ENCODE data around the gene HSPB8.
A peak's percentile ranks its signal among the peaks of the same experiment; 100 is the strongest.

HSPB8 gene

DNA sequence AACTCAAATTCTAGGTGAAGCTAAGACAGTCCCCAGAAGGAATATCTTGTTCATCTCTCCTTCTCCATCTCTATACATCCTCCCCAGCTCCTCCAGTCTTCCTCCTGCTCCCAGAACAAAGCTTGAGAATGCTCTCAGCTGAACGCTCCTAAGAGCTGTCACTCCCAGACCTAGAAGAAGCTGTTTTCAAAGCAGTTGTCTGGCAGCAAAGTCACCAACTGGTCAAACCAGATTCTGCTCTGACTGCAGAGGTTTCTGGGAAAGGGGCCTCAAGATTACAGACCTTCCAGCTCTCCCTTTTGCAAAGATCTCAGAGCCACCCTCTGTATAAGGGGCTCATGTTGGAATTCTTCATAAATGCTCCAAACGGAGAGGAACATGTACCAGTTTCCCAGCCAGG is 9.6 kb upstream of the HSPB8 start:
- no peak overlapping the region for H2AFZ ChIP-seq (ENCODE audit: low read depth, low read length)
- peaks cover 17 to 46% of the 10 kb centered on the region in 2 experiments for H3K27me3 ChIP-seq (ENCODE audit: control insufficient read depth in 1 of 2, insufficient read depth in 1 of 2, low read length in 2 of 2)
- H3K9me3 ChIP-seq (ENCODE audit: control insufficient read depth, low read length) = no peaks in the 10 kb centered on the region
- H3K4me1 ChIP-seq (ENCODE audit: control insufficient read depth, insufficient read depth, low read depth, low read length) = peaks cover 2% of the 10 kb centered on the region
- no peak overlapping the region for H3K4me2 ChIP-seq (ENCODE audit: low read length, poor library complexity, severe bottlenecking)
- no peak overlapping the region for H3K9ac ChIP-seq (ENCODE audit: low read length)
- no peak overlapping the region for H4K91ac ChIP-seq (ENCODE audit: low read length)
- no peak overlapping the region for H2BK5ac ChIP-seq (ENCODE audit: low read depth, low read length, poor library complexity, severe bottlenecking)
- no peak overlapping the region for H3K4me3 ChIP-seq (ENCODE audit: insufficient read depth in 1 of 2, low read depth in 1 of 2, low read length in 2 of 2)
- no peak overlapping the region for H3K4ac ChIP-seq (ENCODE audit: low read depth in 1 of 2, low read length in 2 of 2)
- no peak for DNase-seq
- H3K23ac ChIP-seq (ENCODE audit: low read length in 2 of 2) = no peak overlapping the region
- no peak overlapping the region for H3K27ac ChIP-seq (ENCODE audit: low read length, poor library complexity, severe bottlenecking)
- H2BK120ac ChIP-seq (ENCODE audit: low read depth, low read length) = no peak overlapping the region
- no peaks in the 10 kb centered on the region for H3K36me3 ChIP-seq (ENCODE audit: control insufficient read depth in 1 of 2, insufficient read depth in 2 of 2, low read depth in 1 of 2, low read length in 2 of 2)
- no peak overlapping the region for H3K18ac ChIP-seq (ENCODE audit: low read depth in 1 of 2, low read length in 2 of 2)
- no peak overlapping the region for H2BK12ac ChIP-seq (ENCODE audit: low read length in 2 of 2)
- H2AK5ac ChIP-seq (ENCODE audit: low read length, severe bottlenecking) = no peak overlapping the region
- H4K8ac ChIP-seq (ENCODE audit: low read length) = no peak overlapping the region
- H3K14ac ChIP-seq (ENCODE audit: low read length in 2 of 2) = no peak overlapping the region
- no peaks in the 10 kb centered on the region for H3K79me1 ChIP-seq (replicated peaks; ENCODE audit: low read length, poor library complexity, severe bottlenecking)
- 85% methylated on average over 2 of the region's 2 CpGs for WGBS
- H2BK15ac ChIP-seq (ENCODE audit: low read depth, poor library complexity, severe bottlenecking) = no peak overlapping the region

DNA sequence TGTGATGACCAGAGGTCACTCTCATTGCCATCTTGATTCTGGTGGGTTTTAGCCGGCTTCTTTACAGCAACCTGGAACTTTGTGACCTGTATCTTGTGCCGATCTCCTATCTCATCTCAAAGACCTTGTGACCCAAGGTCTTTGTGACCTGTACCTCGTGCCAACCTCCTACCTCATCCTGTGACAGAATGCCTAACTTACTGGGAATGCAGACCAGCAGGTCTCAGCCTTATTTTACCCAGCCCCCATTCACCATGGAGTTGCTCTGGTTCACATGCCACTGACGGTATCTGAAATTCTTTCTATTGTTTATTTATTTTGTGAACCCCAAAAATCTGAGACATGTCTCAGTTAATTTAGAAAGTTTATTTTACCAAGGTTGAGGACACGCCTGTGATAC is 7.4 kb upstream of the HSPB8 start:
- peaks cover 10% of the 10 kb centered on the region for H3K4me1 ChIP-seq (ENCODE audit: control insufficient read depth, insufficient read depth, low read depth, low read length)
- WGBS = 79% methylated on average over 4 of the region's 5 CpGs

DNA sequence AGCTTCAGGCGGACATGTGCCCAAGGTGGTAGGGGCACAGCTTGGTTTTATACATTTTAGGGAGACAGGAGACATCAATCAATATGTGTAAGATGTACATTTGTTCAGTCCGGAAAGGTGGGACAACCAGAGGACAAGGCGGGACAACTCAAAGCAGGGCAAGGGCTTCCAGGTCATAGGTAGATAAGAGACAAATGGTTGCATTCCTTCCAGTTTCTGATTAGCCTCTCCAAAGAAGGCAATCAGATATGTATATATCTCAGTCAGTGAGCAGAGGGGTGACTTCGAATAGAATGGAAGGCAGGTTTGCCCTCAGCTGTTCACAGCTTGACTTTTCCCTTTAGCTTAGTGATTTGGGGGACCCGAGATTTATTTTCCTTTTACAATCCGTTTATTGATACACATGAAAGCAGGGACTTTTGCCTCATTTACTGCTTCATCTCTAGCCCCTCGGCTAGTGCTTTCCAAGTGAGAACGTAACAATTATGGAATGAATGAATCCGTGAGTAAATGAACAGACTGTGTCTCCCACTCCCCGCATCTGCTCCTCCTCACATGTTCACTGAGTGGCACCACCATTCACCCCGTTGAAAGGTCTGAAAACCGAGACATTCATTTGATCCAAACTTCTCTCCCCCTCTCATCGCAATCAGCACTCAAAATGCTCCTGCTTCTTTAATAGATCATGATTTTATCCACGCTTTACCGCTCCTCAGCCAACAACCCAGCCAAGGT is 6.9 kb upstream of the HSPB8 start:
- DNase-seq = no peak

More for the DNA sequence above, 7.4 kb upstream of the HSPB8 start:
- no peaks in the 10 kb centered on the region for H3K36me3 ChIP-seq (ENCODE audit: control insufficient read depth in 1 of 2, insufficient read depth in 2 of 2, low read depth in 1 of 2, low read length in 2 of 2)
- H3K4ac ChIP-seq (ENCODE audit: low read depth in 1 of 2, low read length in 2 of 2) = no peak overlapping the region
- peaks cover 10 to 29% of the 10 kb centered on the region in 2 experiments for H3K27me3 ChIP-seq (ENCODE audit: control insufficient read depth in 1 of 2, insufficient read depth in 1 of 2, low read length in 2 of 2)
- no peak overlapping the region for H2AFZ ChIP-seq (ENCODE audit: low read depth, low read length)
- H2BK120ac ChIP-seq (ENCODE audit: low read depth, low read length) = no peak overlapping the region
- no peak overlapping the region for H3K4me2 ChIP-seq (ENCODE audit: low read length, poor library complexity, severe bottlenecking)
- no peaks in the 10 kb centered on the region for H3K9me3 ChIP-seq (ENCODE audit: control insufficient read depth, low read length)
- no peak overlapping the region for H2BK15ac ChIP-seq (ENCODE audit: low read depth, poor library complexity, severe bottlenecking)
- H3K4me3 ChIP-seq (ENCODE audit: insufficient read depth in 1 of 2, low read depth in 1 of 2, low read length in 2 of 2) = no peak overlapping the region
- no peak for DNase-seq
- H3K14ac ChIP-seq (ENCODE audit: low read length in 2 of 2) = no peak overlapping the region
- H3K9ac ChIP-seq (ENCODE audit: low read length) = no peak overlapping the region
- no peak overlapping the region for H2BK12ac ChIP-seq (ENCODE audit: low read length in 2 of 2)
- no peak overlapping the region for H3K18ac ChIP-seq (ENCODE audit: low read depth in 1 of 2, low read length in 2 of 2)
- H3K27ac ChIP-seq (ENCODE audit: low read length, poor library complexity, severe bottlenecking) = no peak overlapping the region
- H2AK5ac ChIP-seq (ENCODE audit: low read length, severe bottlenecking) = no peak overlapping the region
- H3K23ac ChIP-seq (ENCODE audit: low read length in 2 of 2) = no peak overlapping the region
- H3K79me1 ChIP-seq (replicated peaks; ENCODE audit: low read length, poor library complexity, severe bottlenecking) = no peaks in the 10 kb centered on the region
- H4K8ac ChIP-seq (ENCODE audit: low read length) = no peak overlapping the region
- no peak overlapping the region for H4K91ac ChIP-seq (ENCODE audit: low read length)
- H2BK5ac ChIP-seq (ENCODE audit: low read depth, low read length, poor library complexity, severe bottlenecking) = no peak overlapping the region

GRCh38 chr12:119175081-119175480 is 3.6 kb upstream of the HSPB8 start:
- no peak for DNase-seq

More for the DNA sequence above, 6.9 kb upstream of the HSPB8 start:
- Histone ChIP-seq H2BK5ac (ENCODE audit: low read depth, low read length, poor library complexity, severe bottlenecking) (no peak overlapping the region), H2AFZ (ENCODE audit: low read depth, low read length) (no peak overlapping the region), H3K23ac (ENCODE audit: low read length in 2 of 2) (no peak overlapping the region), H3K4me3 (ENCODE audit: insufficient read depth in 1 of 2, low read depth in 1 of 2, low read length in 2 of 2) (no peak overlapping the region), H3K27me3 (ENCODE audit: control insufficient read depth in 1 of 2, insufficient read depth in 1 of 2, low read length in 2 of 2) (peaks cover 7 to 24% of the 10 kb centered on the region in 2 experiments), H3K9ac (ENCODE audit: low read length) (no peak overlapping the region), H3K27ac (ENCODE audit: low read length, poor library complexity, severe bottlenecking) (no peak overlapping the region), H2AK5ac (ENCODE audit: low read length, severe bottlenecking) (no peak overlapping the region), H2BK12ac (ENCODE audit: low read length in 2 of 2) (no peak overlapping the region), H3K14ac (ENCODE audit: low read length in 2 of 2) (no peak overlapping the region), H3K36me3 (ENCODE audit: control insufficient read depth in 1 of 2, insufficient read depth in 2 of 2, low read depth in 1 of 2, low read length in 2 of 2) (no peaks in the 10 kb centered on the region), H3K18ac (ENCODE audit: low read depth in 1 of 2, low read length in 2 of 2) (no peak overlapping the region), H4K8ac (ENCODE audit: low read length) (no peak overlapping the region), H3K4me1 (ENCODE audit: control insufficient read depth, insufficient read depth, low read depth, low read length) (peaks cover 13% of the 10 kb centered on the region), H3K4me2 (ENCODE audit: low read length, poor library complexity, severe bottlenecking) (no peak overlapping the region), H2BK120ac (ENCODE audit: low read depth, low read length) (no peak overlapping the region), H2BK15ac (ENCODE audit: low read depth, poor library complexity, severe bottlenecking) (no peak overlapping the region), H3K79me1 (replicated peaks; ENCODE audit: low read length, poor library complexity, severe bottlenecking) (no peaks in the 10 kb centered on the region), H3K4ac (ENCODE audit: low read depth in 1 of 2, low read length in 2 of 2) (no peak overlapping the region), H4K91ac (ENCODE audit: low read length) (no peak overlapping the region), H3K9me3 (ENCODE audit: control insufficient read depth, low read length) (no peaks in the 10 kb centered on the region)
- WGBS = 90% methylated on average over 15 of the region's 15 CpGs

More at GRCh38 chr12:119175081-119175480, 3.6 kb upstream of the HSPB8 start:
- Histone ChIP-seq H3K4me3 (ENCODE audit: insufficient read depth in 1 of 2, low read depth in 1 of 2, low read length in 2 of 2) (no peak overlapping the region), H2BK120ac (ENCODE audit: low read depth, low read length) (no peak overlapping the region), H3K4ac (ENCODE audit: low read depth in 1 of 2, low read length in 2 of 2) (no peak overlapping the region), H3K9me3 (ENCODE audit: control insufficient read depth, low read length) (no peaks in the 10 kb centered on the region), H3K23ac (ENCODE audit: low read length in 2 of 2) (no peak overlapping the region), H4K8ac (ENCODE audit: low read length) (no peak overlapping the region), H3K79me1 (replicated peaks; ENCODE audit: low read length, poor library complexity, severe bottlenecking) (peaks cover 3% of the 10 kb centered on the region), H2BK5ac (ENCODE audit: low read depth, low read length, poor library complexity, severe bottlenecking) (no peak overlapping the region), H4K91ac (ENCODE audit: low read length) (no peak overlapping the region), H2AFZ (ENCODE audit: low read depth, low read length) (no peak overlapping the region), H3K18ac (ENCODE audit: low read depth in 1 of 2, low read length in 2 of 2) (peak overlapping the region in 1 of 2 experiments; percentile 6), H3K36me3 (ENCODE audit: control insufficient read depth in 1 of 2, insufficient read depth in 2 of 2, low read depth in 1 of 2, low read length in 2 of 2) (no peaks in the 10 kb centered on the region), H2AK5ac (ENCODE audit: low read length, severe bottlenecking) (no peak overlapping the region), H3K27ac (ENCODE audit: low read length, poor library complexity, severe bottlenecking) (no peak overlapping the region), H3K27me3 (ENCODE audit: control insufficient read depth in 1 of 2, insufficient read depth in 1 of 2, low read length in 2 of 2) (peaks cover 0 to 7% of the 10 kb centered on the region in 2 experiments), H3K9ac (ENCODE audit: low read length) (no peak overlapping the region), H2BK15ac (ENCODE audit: low read depth, poor library complexity, severe bottlenecking) (no peak overlapping the region), H3K4me1 (ENCODE audit: control insufficient read depth, insufficient read depth, low read depth, low read length) (peaks cover 24% of the 10 kb centered on the region), H2BK12ac (ENCODE audit: low read length in 2 of 2) (peak overlapping the region in 1 of 2 experiments; percentile 6), H3K4me2 (ENCODE audit: low read length, poor library complexity, severe bottlenecking) (no peak overlapping the region), H3K14ac (ENCODE audit: low read length in 2 of 2) (no peak overlapping the region)
- WGBS = 78% methylated on average over 5 of the region's 5 CpGs

Measured in mesenchymal stem cell (in vitro differentiated cells and primary cell).